Transverse colon (tissue), 4 donors: ENCODE data around the gene PADI6. TPM values are rescaled to one million over a fixed set of nuclear protein-coding genes. Genes with fewer than 3 reads are reported as not detected.

Source experiments
- DNase-seq: peaks from one replicate; pipeline ENCODE4 v3.0.0-alpha.2; 2019
- H3K27ac ChIP-seq, 4 donors: fragments of 200-600 bp; sonication (generic); 2 replicates each; pipeline ENCODE4 v1.5.1; 2016 to 2018; ENCODE audit warnings: inconsistent platforms in 4 of 4
- H3K27me3 ChIP-seq: fragments of 200-600 bp; sonication (generic); 2 replicates; pipeline ENCODE4 v1.5.1; 2017; ENCODE audit warnings: inconsistent platforms
- H3K36me3 ChIP-seq, 4 donors: fragments of 200-600 bp; sonication (generic); 2 replicates each; pipeline ENCODE4 v1.5.1; 2017 to 2019; ENCODE audit warnings: inconsistent platforms in 4 of 4
- H3K4me1 ChIP-seq, 4 donors: fragments of 200-600 bp; sonication (generic); 2 replicates each; pipeline ENCODE4 v1.5.1; 2017 to 2020; ENCODE audit warnings: inconsistent platforms in 4 of 4
- H3K4me3 ChIP-seq, 4 donors: fragments of 200-600 bp; sonication (generic); 1 replicate in 1 of 4; 2 replicates in 3 of 4; pipeline versions ENCODE4 v1.5.1 to v1.6.1; 2017 to 2019; ENCODE audit warnings: inconsistent platforms in 4 of 4
- H3K9me3 ChIP-seq, 2 donors: fragments of 200-600 bp; sonication (generic); 2 replicates each; pipeline ENCODE4 v1.5.1; 2017 to 2019; ENCODE audit warnings: inconsistent platforms in 2 of 2
- EP300 ChIP-seq: sonication (generic); formaldehyde crosslinking; IDR thresholded peaks from one replicate; pipeline ENCODE4 v1.6.1; 2017; ENCODE audit warnings: antibody characterized with exemption, low read depth
- POLR2A ChIP-seq: fragments of 450-650 bp; IDR thresholded peaks from one replicate; pipeline ENCODE4 v1.6.1; 2016; ENCODE audit warnings: antibody characterized with exemption, mild to moderate bottlenecking, moderate library complexity
- POLR2AphosphoS5 ChIP-seq, 3 donors: sonication (generic); formaldehyde crosslinking; IDR thresholded peaks; one replicate each; pipeline ENCODE4 v1.6.1; 2016; ENCODE audit warnings: antibody characterized with exemption in 3 of 3
- WGBS, 2 donors: methylation state at CpG; one replicate each; pipeline ENCODE4 v1.1.5; 2018; ENCODE audit warnings: low coverage in 1 of 2; 5-methylcytosine and 5-hydroxymethylcytosine counted together
- in situ Hi-C, 4 donors: fragments of 200-750 bp; cut with MboI; loops; one replicate each; pipeline versions ENCODE4 v1.15.0 to v1.15.1; 2017; ENCODE audit warnings: low sequenced_read_pairs in 3 of 4, low pct_ligation_motif_present in 1 of 4, low pct_unique_long_range_greater_than_20kb in 1 of 4
- intact Hi-C: fragments of 100-400 bp; cut with DNase I; formaldehyde crosslinking; loops from one replicate; pipeline ENCODE4 v1.15.1; 2023; ENCODE audit warnings: low total_unique reads
- total RNA-seq, 4 donors: library from RNA; depleted of rRNA; stranded (reverse); fragments of >200 nt; gene quantifications; one replicate each; pipeline ENCODE4 v1.1.0, GENCODE V29; 2016
- TF ChIP-seq, protein P1 (sequence below), 5 experiments: fragments of 200-600 bp in 3 of 5; fragments of 450-650 bp in 2 of 5; sonication (generic) in 3 of 5; IDR thresholded peaks; 1 replicate in 2 of 5; 2 replicates in 3 of 5; pipeline ENCODE4 v1.5.1; 2016 to 2017; ENCODE audit warnings: antibody characterized with exemption in 5 of 5, inconsistent platforms in 3 of 5, mild to moderate bottlenecking in 2 of 5, moderate library complexity in 1 of 5

Gene PADI6
- total RNA-seq, 4 donors from 2014 or later = not detected

DNA sequence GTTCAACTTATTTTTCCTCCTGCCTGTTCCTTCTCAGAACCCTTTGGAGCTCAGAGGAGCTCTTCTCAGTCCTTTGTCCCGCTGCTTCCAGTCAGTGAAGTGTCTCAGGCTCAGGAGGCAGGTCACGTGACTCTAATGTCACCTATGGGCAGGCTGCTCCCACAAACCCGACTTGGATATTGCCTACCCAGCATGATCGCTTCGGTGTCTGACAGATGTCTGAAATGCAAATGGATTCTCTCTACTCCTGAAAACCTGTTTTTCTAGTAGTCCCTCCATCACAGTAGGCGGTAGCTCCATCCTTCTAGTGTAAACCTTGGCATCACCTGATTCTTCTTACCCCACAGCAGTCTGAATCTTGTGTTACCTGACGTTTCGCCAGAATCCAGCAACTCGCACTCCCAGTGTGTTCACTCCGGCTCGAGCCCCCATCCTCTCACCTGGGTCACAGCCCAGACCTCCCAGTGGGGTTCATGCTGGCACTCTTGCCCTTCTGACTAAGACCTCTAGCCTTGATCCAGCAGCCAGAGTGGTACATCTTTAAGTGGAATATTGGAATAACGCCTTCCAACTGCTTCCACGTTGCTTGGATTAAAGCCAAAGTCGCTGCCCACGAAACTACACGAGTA is 5.4 kb downstream of the PADI6 start:
- TF ChIP-seq, protein P1, sequence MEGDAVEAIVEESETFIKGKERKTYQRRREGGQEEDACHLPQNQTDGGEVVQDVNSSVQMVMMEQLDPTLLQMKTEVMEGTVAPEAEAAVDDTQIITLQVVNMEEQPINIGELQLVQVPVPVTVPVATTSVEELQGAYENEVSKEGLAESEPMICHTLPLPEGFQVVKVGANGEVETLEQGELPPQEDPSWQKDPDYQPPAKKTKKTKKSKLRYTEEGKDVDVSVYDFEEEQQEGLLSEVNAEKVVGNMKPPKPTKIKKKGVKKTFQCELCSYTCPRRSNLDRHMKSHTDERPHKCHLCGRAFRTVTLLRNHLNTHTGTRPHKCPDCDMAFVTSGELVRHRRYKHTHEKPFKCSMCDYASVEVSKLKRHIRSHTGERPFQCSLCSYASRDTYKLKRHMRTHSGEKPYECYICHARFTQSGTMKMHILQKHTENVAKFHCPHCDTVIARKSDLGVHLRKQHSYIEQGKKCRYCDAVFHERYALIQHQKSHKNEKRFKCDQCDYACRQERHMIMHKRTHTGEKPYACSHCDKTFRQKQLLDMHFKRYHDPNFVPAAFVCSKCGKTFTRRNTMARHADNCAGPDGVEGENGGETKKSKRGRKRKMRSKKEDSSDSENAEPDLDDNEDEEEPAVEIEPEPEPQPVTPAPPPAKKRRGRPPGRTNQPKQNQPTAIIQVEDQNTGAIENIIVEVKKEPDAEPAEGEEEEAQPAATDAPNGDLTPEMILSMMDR (IDR thresholded peaks at IDR 0.05) = no peak
- TF ChIP-seq POLR2AphosphoS5 (IDR thresholded peaks at IDR 0.05) = no peak
- TF ChIP-seq POLR2A = no peak
- TF ChIP-seq EP300 = no peak
- intact Hi-C loops (no loop called here), in situ Hi-C loops (no loop called here)
- no peaks in the 10 kb centered on the region for H3K4me1 ChIP-seq
- H3K27me3 ChIP-seq = peaks cover 21% of the 10 kb centered on the region
- DNase-seq = no peak
- no peak overlapping the region for H3K4me3 ChIP-seq
- H3K9me3 ChIP-seq = no peaks in the 10 kb centered on the region
- no peak overlapping the region for H3K27ac ChIP-seq
- 27 to 34% methylated on average over 7 to 16 of the region's 16 CpGs for WGBS, 2 donors
- H3K36me3 ChIP-seq = no peaks in the 10 kb centered on the region

DNA sequence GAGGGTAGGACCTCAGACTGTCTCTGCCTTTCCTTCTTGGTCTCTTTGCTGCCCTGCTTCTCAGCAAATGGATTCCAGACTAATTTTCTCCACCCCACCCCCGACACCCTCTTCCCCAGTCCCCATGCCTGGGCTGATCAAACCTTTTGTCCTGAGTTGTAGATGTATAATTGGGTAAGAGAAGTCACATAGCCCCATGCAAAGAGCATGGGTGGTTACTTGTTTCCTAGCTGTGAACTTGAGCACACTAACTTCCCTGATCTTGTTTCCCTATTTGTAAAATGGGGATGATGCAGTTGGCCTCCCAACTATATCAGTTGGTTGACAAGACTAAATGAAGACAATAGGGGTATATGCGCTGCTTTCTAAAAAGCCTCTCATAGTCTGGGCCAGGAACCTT is 9.2 kb downstream of the PADI6 start:
- DNase-seq = no peak
- WGBS, 2 donors = 80 to 81% methylated on average over 1 to 2 of the region's 2 CpGs
- no peak overlapping the region for H3K27ac ChIP-seq
- H3K27me3 ChIP-seq = peaks cover 21% of the 10 kb centered on the region
- in situ Hi-C loops (no loop called here), intact Hi-C loops (no loop called here)
- no peak overlapping the region for H3K4me3 ChIP-seq
- H3K9me3 ChIP-seq = no peaks in the 10 kb centered on the region
- TF ChIP-seq POLR2A = no peak
- no peak for TF ChIP-seq EP300
- TF ChIP-seq, protein P1 (IDR thresholded peaks at IDR 0.05) = no peak
- TF ChIP-seq POLR2AphosphoS5 (IDR thresholded peaks at IDR 0.05) = no peak
- no peaks in the 10 kb centered on the region for H3K4me1 ChIP-seq
- H3K36me3 ChIP-seq = no peaks in the 10 kb centered on the region

DNA sequence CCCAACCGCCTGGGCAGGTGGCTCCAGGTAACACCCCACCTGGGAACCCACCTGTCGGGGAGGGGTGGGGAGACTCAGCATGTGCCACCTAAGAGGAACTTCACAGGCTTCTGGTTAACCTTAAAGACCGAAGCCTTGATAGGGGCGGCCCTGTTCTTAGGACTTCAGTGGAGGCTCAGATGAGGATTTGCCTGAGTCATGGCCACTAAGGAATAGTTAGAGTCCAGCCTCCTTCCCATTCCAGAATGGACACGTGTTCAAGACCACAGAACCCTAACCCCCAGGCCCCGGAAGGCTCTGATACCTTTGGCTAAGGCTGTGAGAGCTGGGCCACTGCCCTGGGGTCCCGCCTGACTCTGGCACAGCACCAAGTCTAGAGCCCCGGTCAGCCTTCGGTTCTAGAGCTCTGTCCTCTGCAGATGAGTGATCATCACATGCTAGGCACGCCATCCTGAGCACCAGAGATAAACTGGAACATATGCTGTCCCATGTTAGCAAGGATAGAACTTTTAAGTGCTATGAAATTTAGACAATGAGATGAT is 20.3 kb downstream of the PADI6 start:
- in situ Hi-C loops (no loop called here), intact Hi-C loops (no loop called here)
- Histone ChIP-seq H3K4me3 (no peak overlapping the region), H3K36me3 (no peaks in the 10 kb centered on the region), H3K9me3 (no peaks in the 10 kb centered on the region), H3K27ac (no peak overlapping the region), H3K27me3 (no peaks in the 10 kb centered on the region), H3K4me1 (no peaks in the 10 kb centered on the region)
- TF ChIP-seq, protein P1 (IDR thresholded peaks at IDR 0.05) = no peak
- TF ChIP-seq POLR2AphosphoS5 (IDR thresholded peaks at IDR 0.05) = no peak
- no peak for TF ChIP-seq POLR2A
- TF ChIP-seq EP300 = no peak
- DNase-seq = no peak
- WGBS, 2 donors = 62% methylated on average over 10 of the region's 10 CpGs; no CpG with 5 or more reads in 1 of the 2 donors

DNA sequence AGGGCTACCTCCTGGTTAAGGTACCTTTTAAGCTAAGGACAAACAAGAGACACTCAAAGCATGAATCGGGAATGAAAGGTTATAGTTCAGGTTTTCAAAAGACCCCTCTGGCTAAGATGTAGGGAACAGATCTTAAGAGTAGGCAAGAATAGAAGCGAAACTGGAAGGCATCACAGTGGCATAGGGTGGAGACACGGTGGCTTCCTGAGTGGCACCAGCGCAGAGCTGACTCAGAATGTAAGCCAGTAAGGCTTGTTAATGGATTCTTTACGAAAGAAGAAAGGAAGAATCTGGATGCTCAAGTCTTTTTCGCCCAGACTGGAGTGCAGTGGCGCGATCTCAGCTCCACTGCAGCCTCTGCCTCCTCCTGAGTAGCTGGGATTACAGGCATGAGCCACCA is 21.2 kb downstream of the PADI6 start:
- H3K27ac ChIP-seq = no peak overlapping the region
- H3K36me3 ChIP-seq = no peaks in the 10 kb centered on the region
- 41 to 50% methylated on average over 5 to 8 of the region's 8 CpGs for WGBS, 2 donors
- in situ Hi-C loops (no loop called here), intact Hi-C loops (no loop called here)
- no peaks in the 10 kb centered on the region for H3K27me3 ChIP-seq
- no peaks in the 10 kb centered on the region for H3K4me1 ChIP-seq
- H3K4me3 ChIP-seq = no peak overlapping the region
- DNase-seq = no peak
- H3K9me3 ChIP-seq = no peaks in the 10 kb centered on the region
- TF ChIP-seq POLR2AphosphoS5 (IDR thresholded peaks at IDR 0.05) = no peak
- TF ChIP-seq POLR2A = no peak
- no peak for TF ChIP-seq EP300
- TF ChIP-seq, protein P1 (IDR thresholded peaks at IDR 0.05) = no peak
